Mucosa of descending colon (tissue), 3 donors: ENCODE data around the gene CAPN13. TPM values are rescaled to one million over a fixed set of nuclear protein-coding genes. Genes with fewer than 3 reads are reported as not detected.

Experiments used
- ATAC-seq: fragments of 200-7000 bp; cut with Tn5 transposase; one replicate; pipeline ENCODE4 v1.9.1; 2020; ENCODE audit warnings: mild to moderate bottlenecking, moderate library complexity
- DNase-seq, 3 donors: peaks; one replicate each; pipeline ENCODE4 v3.0.0-alpha.2; 2020
- H3K36me3 ChIP-seq: fragments of 200-600 bp; one replicate; pipeline ENCODE4 v1.8.0; 2021; ENCODE audit warnings: low read depth, mild to moderate bottlenecking
- H3K4me1 ChIP-seq: fragments of 200-600 bp; one replicate; pipeline ENCODE4 v1.8.0; 2021; ENCODE audit warnings: low read depth, mild to moderate bottlenecking
- H3K4me3 ChIP-seq: fragments of 200-600 bp; one replicate; pipeline ENCODE4 v1.8.0; 2021; ENCODE audit warnings: mild to moderate bottlenecking
- H3K9me3 ChIP-seq: fragments of 200-600 bp; one replicate; pipeline ENCODE4 v1.8.0; 2021; ENCODE audit warnings: mild to moderate bottlenecking
- intact Hi-C, 2 donors: fragments of 100-400 bp; cut with DNase I in 1 of 2; cut with micrococcal nuclease in 1 of 2; formaldehyde crosslinking; loops; one replicate each; pipeline versions ENCODE4 v1.11.0 to v1.11.1; 2022; cut with DNase I, micrococcal nuclease
- total RNA-seq, 3 donors: library from RNA; stranded (reverse); fragmentation: NEBNext Ultra II Directional in 2 of 3; extraction: Animal tissue kit (Norgen Biotek cat#: 25700) in 2 of 3; gene quantifications; one replicate each; pipeline versions ENCODE4 v1.2.1 to v1.2.4, GENCODE V29; 2021 to 2023
- TF ChIP-seq, protein P1 (sequence below): fragments of 200-600 bp; IDR thresholded peaks from one replicate; pipeline ENCODE4 v1.8.0; 2022; ENCODE audit warnings: antibody characterized with exemption, mild to moderate bottlenecking
- donor health status: DM: no; HTN: no; CAD: no; lungs with moderate emphysema.
- donor health status: DM: no; HTN: no; CAD: no.
- donor health status: DM: no; HTN: yes; CAD: no.

The CAPN13 gene
- total RNA-seq, 3 donors from 2014 or later, result 36.7 to 88.6 (median 61.9) TPM

DNA sequence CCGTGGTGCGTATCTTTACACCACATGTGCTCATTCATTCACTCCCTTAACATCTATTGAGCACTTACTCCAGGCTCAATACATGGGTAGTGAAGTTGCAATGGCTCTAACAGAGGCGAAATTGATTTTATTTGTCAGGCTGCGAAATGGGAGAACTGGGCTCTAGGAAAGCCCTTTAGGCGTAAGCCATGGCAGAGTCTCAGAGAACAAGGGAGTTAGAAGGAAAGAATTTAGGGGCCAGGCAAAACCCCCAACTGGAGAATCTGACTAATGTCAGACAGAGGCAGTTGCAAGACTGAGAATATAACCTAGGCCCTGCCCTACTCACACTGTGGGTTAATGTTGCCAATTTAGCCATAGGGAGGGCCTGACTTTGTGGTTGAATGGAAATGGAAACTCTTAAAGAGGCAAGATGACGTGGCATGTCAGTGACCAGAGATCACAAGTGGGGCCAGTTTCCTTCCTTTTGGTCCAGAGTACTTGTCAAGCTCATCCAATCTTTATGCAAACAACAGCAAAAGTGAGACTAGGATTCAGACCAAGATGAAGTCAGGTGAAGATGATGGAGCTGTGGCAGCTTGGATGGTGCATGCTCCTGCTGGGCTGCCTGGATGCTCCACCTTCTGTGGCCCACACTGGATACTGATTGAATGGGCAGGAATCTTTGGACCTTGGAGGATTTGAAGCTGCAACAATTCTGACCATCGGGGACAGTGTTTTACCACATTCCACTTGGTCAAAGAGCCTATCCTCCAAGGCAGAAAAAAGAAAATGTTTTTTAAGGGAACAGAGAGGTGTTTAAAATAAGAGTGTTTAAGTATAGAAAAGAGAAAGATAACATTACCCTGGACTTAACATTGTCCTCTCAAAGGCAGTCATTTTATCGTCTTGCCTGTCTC is 92.2 kb downstream of the CAPN13 start:
- intact Hi-C loops, result loop anchor here in 1 of 2 donors (5.0 kb wide), 2 partner anchors 452 to 617 kb away; no protein-coding TSS in a partner anchor
- Histone ChIP-seq H3K4me1 (no peaks in the 10 kb centered on the region), H3K36me3 (no peaks in the 10 kb centered on the region), H3K4me3 (no peak overlapping the region), H3K9me3 (no peaks in the 10 kb centered on the region)
- TF ChIP-seq, protein P1, sequence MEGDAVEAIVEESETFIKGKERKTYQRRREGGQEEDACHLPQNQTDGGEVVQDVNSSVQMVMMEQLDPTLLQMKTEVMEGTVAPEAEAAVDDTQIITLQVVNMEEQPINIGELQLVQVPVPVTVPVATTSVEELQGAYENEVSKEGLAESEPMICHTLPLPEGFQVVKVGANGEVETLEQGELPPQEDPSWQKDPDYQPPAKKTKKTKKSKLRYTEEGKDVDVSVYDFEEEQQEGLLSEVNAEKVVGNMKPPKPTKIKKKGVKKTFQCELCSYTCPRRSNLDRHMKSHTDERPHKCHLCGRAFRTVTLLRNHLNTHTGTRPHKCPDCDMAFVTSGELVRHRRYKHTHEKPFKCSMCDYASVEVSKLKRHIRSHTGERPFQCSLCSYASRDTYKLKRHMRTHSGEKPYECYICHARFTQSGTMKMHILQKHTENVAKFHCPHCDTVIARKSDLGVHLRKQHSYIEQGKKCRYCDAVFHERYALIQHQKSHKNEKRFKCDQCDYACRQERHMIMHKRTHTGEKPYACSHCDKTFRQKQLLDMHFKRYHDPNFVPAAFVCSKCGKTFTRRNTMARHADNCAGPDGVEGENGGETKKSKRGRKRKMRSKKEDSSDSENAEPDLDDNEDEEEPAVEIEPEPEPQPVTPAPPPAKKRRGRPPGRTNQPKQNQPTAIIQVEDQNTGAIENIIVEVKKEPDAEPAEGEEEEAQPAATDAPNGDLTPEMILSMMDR, result no peak
- DNase-seq (no peak), ATAC-seq (no peak)

DNA sequence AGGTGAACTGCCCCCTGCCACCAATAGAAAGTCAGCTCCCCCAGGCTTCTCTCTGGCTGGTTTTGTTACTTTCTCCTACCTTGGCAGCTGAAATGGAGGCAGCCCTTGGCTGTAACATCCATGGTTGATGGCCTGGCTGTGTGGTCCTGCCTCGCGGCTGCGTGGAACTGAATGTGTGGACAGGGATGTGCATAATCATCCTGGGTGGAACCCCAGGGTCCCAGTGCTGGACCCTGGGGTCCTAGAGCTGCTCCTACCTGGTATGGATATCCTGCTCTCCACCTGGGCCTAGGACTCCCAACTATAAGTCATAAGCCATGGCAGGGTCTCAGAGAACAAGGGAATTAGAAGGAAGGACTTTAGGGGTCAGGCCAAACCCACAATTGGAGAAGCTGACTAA is 93.5 kb downstream of the CAPN13 start:
- Histone ChIP-seq H3K4me3 (no peak overlapping the region), H3K36me3 (no peaks in the 10 kb centered on the region), H3K9me3 (no peaks in the 10 kb centered on the region), H3K4me1 (no peaks in the 10 kb centered on the region)
- TF ChIP-seq, protein P1, result no peak
- ATAC-seq (no peak), DNase-seq (no peak)
- intact Hi-C loops, result loop anchor here in 1 of 2 donors (5.0 kb wide), 2 partner anchors 454 to 619 kb away; no protein-coding TSS in a partner anchor

DNA sequence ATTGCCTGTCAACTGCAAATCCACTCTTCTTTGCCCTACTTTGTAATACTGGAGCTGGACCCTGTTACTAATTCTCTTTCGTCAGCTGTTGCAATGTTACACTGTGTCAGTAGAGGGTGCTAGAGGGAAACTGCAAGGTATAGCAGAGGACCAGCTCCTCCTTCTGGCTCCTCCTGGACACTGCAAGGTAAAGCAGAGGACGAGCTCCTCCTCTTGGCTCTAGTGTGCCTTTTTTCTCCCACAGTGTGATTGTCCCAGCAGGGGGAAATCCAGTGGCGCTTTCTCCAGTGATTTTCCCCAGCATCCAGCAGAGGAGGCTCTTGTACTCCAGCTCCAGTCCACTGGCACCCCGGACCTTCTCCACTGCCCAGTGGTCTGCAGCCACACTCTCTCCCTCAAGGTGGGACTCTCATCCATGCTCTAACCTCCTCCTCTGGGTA is 95.6 kb downstream of the CAPN13 start:
- H3K4me3 ChIP-seq, result no peak overlapping the region
- H3K36me3 ChIP-seq, result no peaks in the 10 kb centered on the region
- TF ChIP-seq, protein P1, result peak; percentile 100

DNA sequence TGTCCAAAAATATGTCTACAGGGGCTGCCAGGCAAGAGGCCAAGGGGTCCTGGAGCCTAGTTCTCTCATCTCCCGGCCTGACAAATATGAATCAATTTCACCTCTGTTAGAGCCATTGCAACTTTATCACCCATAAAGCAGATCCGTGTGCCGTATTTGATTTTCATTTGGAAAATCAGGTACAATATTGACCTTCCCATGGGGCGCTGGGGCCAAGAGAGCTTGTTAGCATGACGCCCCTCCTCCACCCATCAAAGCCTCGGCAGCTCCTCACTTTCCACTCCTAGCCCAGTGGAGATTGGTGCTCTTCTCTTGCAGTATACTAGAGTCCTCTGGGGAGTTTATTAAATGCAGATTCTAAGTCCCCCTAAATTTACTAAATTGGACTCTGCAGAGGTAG is 96.8 kb downstream of the CAPN13 start:
- H3K4me3 ChIP-seq, result no peak overlapping the region
- H3K9me3 ChIP-seq, result no peaks in the 10 kb centered on the region
- H3K36me3 ChIP-seq, result no peaks in the 10 kb centered on the region
- intact Hi-C loops, result loop anchor here in 1 of 2 donors (5.0 kb wide), 2 partner anchors 457 to 622 kb away; no protein-coding TSS in a partner anchor
- TF ChIP-seq, protein P1, result no peak
- no peak for ATAC-seq
- H3K4me1 ChIP-seq, result no peaks in the 10 kb centered on the region
- DNase-seq, result peak in 1 of 3 donors; percentile 17

More for the DNA sequence above, 95.6 kb downstream of the CAPN13 start:
- H3K4me1 ChIP-seq, result no peaks in the 10 kb centered on the region
- ATAC-seq (peak; percentile 92), DNase-seq (peak; percentile 71 to 96 (median 84))
- intact Hi-C loops, result loop anchor here in 1 of 2 donors (5.0 kb wide), 2 partner anchors 456 to 621 kb away; no protein-coding TSS in a partner anchor
- no peaks in the 10 kb centered on the region for H3K9me3 ChIP-seq

DNA sequence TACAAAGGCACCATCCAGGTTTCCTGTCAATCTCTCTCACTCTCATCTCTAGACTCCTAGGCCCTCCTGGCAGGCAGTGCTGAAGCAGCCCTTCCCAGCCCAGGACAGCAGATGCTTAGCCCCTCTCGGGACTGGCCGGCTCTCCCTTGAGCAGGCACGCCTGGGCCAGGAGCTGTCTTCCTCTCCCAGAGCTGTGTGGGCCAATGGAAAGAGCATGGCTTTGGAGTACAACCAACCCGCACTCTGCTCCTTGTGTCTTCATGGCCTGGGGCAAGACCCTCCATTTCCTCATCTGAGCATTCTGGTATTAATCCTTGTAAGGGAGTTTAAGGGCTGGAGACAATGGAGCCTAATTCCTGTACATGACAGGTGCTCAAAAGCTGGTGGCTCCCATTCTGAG is 97.2 kb downstream of the CAPN13 start:
- intact Hi-C loops, result loop anchor here in 1 of 2 donors (5.0 kb wide), 2 partner anchors 457 to 622 kb away; no protein-coding TSS in a partner anchor
- TF ChIP-seq, protein P1, result no peak
- DNase-seq (peak in 1 of 3 donors; percentile 43), ATAC-seq (no peak)
- Histone ChIP-seq H3K9me3 (no peaks in the 10 kb centered on the region), H3K4me1 (no peaks in the 10 kb centered on the region), H3K36me3 (no peaks in the 10 kb centered on the region), H3K4me3 (no peak overlapping the region)
